Measurements from ENCODE around the gene ELOB.

Gene ELOB

DNA sequence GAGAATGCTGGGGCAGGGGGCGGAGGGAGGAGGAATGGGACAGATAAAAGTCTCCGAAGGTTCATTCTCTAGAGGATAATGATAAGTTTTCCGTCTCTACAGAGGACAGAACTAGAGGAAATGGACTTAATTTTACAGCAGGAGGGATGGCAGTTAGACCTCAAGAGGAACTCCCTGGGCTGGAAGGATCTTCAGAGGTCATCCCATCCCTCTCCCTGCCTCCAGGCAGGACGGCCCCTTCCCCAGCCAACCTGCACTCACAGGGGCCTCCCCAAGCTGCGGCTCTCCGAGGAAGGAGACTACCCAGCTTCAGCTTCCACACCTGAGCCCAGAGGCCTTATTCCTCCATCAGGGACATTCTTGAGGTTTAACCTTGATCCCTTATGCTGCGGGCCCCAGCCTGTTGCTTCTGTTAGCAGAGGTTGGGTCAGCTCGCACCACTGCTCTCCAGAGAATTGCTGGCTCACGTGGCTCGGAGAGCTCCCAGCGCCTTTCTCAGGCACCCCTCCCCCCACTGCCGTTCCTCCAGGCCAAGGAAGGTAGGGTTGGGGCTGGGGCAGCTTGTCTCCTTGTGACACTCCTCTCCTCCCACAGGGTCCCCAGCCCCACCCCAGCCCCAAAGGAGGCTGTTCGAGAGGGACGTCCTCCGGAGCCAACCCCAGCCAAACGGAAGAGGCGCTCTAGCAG lies 8.5 kb downstream of the ELOB start:
- no peak for DNase-seq (ENCODE audit: low spot score)

DNA sequence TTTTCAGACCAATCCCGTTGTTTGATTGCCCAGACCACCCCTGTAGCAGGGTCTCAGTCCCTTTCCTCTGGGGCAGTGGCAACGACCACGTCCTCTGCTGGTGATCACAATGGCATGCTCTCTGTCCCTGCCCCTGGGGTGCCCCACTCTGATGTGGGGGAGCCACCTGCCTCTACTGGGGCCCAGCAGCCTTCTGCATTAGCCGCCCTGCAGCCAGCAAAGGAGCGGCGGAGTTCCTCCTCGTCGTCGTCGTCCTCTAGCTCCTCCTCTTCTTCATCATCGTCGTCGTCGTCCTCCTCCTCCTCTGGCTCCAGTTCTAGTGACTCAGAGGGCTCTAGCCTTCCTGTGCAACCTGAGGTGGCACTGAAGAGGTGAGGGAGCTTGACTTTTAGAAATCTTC lies 9.2 kb downstream of the ELOB start:
- DNase-seq (ENCODE audit: low spot score): no peak

DNA sequence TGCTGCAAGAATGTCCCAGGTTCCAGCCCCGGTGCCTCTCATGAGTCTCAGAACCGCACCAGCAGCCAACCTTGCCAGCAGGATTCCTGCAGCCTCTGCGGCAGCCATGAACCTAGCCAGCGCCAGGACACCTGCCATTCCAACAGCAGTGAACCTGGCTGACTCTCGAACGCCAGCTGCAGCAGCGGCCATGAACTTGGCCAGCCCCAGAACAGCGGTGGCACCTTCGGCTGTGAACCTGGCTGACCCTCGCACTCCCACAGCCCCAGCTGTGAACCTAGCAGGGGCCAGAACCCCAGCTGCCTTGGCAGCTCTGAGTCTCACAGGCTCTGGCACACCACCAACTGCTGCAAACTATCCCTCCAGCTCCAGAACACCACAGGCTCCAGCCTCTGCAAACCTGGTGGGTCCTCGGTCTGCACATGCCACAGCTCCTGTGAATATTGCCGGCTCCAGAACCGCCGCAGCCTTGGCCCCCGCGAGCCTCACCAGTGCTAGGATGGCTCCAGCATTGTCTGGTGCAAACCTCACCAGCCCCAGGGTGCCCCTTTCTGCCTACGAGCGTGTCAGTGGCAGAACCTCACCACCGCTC lies 9.8 kb downstream of the ELOB start:
- DNase-seq (ENCODE audit: low spot score): no peak

DNA sequence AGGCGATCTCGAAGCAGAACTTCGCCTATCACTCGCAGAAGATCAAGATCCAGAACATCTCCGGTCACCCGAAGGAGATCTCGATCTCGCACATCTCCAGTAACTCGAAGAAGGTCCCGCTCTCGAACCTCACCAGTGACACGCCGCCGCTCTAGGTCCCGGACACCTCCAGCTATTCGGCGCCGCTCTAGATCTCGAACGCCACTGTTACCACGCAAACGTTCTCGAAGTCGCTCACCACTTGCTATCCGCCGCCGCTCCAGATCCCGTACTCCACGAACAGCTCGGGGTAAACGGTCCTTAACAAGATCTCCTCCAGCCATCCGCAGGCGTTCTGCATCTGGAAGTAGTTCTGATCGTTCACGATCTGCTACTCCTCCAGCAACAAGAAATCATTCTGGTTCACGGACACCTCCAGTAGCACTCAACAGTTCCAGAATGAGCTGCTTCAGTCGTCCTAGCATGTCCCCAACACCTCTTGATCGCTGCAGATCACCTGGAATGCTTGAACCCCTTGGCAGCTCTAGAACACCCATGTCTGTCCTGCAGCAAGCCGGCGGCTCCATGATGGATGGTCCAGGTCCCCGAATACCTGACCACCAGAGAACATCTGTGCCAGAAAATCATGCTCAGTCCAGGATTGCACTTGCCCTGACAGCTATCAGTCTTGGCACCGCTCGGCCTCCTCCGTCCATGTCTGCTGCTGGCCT lies 10.5 kb downstream of the ELOB start:
- no peak for DNase-seq (ENCODE audit: low spot score)

DNA sequence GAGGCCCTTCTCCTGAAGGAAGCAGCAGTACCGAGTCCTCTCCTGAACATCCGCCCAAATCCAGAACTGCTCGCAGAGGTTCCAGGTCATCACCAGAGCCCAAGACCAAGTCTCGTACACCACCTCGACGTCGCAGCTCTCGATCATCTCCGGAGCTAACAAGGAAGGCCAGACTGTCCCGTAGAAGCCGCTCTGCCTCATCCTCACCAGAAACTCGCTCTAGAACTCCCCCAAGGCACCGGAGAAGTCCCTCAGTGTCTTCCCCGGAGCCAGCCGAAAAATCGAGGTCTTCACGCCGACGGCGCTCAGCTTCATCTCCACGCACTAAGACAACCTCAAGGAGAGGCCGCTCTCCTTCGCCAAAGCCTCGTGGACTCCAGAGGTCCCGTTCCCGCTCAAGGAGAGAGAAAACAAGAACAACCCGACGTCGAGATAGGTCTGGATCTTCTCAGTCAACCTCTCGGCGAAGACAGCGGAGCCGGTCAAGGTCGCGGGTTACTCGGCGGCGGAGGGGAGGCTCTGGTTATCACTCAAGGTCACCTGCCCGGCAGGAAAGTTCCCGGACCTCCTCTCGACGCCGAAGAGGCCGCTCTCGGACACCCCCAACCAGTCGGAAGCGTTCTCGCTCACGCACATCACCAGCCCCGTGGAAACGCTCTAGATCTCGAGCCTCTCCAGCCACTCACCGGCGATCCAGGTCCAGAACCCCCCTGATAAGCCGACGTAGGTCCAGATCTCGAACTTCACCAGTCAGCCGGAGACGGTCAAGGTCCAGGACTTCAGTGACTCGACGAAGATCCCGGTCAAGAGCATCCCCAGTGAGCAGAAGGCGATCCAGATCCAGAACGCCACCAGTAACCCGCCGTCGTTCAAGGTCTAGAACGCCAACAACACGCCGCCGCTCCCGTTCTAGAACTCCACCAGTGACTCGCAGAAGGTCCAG lies 11.3 kb downstream of the ELOB start:
- DNase-seq (ENCODE audit: low spot score): no peak

DNA sequence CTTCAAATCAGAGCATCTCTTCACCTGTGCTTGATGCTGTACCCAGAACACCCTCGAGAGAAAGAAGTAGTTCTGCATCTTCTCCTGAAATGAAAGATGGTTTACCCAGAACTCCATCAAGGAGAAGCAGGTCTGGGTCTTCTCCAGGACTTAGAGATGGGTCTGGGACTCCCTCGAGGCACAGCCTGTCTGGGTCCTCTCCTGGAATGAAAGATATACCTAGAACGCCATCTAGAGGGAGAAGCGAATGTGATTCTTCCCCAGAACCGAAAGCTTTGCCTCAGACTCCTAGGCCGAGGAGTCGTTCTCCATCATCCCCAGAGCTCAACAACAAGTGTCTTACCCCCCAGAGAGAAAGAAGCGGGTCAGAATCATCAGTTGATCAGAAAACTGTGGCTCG lies 12.4 kb downstream of the ELOB start:
- no peak for DNase-seq (ENCODE audit: low spot score)

DNA sequence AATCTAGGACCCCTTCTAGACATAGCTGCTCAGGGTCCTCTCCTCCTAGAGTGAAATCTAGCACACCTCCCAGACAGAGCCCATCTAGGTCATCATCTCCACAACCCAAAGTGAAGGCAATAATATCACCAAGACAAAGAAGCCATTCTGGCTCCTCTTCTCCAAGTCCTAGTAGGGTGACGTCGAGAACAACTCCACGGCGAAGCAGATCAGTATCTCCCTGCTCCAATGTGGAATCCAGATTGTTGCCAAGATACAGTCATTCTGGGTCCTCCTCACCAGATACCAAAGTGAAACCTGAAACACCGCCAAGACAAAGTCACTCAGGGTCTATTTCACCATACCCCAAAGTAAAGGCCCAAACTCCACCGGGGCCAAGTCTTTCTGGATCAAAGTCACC lies 13.9 kb downstream of the ELOB start:
- no peak for DNase-seq (ENCODE audit: low spot score)

DNA sequence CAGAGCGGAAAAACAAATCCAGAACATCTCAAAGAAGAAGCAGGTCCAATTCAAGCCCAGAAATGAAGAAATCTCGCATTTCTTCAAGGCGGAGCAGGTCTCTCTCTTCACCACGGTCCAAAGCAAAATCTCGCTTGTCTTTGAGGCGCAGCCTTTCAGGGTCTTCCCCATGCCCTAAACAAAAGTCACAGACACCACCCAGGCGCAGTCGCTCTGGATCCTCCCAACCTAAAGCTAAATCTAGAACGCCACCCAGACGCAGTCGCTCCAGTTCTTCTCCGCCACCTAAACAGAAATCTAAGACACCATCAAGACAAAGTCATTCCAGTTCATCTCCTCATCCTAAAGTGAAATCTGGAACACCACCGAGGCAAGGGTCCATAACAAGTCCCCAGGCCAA lies 14.4 kb downstream of the ELOB start:
- no peak for DNase-seq (ENCODE audit: low spot score)

DNA sequence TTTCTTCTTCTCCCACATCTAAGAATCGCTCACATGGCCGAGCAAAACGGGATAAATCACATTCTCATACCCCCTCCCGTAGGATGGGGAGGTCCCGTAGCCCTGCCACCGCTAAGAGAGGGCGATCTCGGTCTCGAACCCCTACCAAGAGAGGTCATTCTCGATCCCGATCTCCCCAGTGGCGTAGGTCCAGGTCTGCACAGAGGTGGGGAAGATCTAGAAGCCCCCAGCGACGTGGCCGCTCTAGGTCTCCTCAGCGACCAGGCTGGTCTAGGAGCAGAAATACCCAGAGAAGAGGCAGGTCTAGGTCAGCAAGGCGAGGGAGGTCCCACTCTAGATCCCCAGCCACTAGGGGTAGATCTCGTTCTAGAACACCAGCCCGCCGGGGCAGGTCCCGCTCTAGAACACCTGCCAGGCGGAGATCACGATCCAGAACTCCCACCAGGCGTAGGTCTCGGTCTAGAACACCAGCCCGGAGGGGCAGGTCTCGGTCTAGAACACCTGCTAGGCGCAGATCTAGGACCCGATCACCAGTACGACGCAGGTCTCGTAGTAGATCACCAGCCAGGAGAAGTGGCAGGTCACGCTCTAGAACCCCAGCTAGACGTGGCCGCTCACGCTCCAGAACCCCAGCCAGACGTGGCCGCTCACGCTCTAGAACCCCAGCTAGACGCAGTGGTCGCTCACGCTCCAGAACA lies 15.0 kb downstream of the ELOB start:
- DNase-seq (ENCODE audit: low spot score): no peak

DNA sequence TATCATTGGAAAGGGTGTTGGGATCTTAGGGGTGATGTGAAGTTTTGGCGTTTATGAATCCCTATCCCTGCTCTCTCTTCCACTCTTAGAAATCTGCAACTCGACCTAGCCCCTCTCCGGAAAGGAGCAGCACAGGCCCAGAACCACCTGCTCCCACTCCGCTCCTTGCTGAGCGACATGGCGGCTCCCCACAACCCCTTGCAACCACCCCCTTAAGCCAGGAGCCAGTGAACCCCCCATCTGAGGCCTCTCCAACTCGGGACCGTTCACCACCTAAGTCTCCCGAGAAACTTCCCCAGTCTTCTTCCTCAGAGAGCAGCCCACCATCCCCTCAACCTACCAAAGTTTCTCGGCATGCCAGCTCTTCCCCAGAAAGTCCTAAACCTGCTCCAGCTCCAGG lies 15.6 kb downstream of the ELOB start:
- DNase-seq (ENCODE audit: low spot score): no peak

DNA sequence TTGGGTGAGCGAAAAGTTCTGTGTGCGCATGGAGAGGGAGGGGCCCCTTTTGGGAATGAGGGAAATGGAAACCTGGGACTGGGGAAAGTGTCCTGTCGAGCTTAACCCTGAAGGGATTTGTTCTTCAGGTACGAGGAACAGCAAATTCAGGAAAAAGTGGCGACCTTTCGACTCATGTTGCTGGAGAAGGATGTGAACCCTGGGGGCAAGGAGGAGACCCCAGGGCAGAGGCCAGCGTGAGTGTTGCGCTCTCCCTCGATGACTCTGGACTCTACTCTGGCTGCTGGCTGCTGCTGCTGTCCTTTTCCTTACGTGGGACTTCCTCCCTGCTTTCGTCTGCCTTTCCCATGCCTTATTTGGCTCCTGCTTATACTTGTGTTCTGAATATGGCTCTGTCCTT lies 19.7 kb downstream of the ELOB start:
- DNase-seq (ENCODE audit: low spot score): no peak

DNA sequence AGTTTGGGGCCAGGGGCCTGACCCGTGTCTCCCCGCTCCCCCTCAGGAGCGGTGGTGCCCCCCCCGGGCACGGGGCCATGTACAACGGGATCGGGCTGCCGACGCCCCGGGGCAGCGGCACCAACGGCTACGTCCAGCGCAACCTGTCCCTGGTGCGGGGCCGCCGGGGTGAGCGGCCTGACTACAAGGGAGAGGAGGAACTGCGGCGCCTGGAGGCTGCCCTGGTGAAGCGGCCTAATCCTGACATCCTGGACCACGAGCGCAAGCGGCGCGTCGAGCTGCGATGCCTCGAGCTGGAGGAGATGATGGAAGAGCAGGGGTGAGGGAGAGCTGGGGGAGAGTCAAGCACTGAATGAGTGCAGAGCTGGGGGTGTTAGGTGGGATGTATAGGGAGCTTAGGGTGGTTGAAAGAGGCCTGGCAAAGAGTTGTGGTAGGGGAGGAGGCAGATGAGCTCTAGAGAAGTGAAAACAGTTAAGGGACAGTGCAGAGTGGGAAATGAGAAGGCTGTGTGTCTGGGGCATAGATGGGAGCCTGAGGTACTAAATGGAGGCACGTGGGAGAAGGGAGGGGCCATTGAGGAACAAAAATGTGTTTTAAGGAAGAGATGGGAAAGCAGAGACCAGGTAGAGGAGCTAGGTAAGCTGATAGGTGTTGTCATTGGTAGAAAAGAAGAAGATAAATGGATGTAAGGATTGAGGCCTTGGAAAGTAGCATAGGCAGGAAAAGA lies 20.6 kb downstream of the ELOB start:
- no peak for DNase-seq (ENCODE audit: low spot score)

DNA sequence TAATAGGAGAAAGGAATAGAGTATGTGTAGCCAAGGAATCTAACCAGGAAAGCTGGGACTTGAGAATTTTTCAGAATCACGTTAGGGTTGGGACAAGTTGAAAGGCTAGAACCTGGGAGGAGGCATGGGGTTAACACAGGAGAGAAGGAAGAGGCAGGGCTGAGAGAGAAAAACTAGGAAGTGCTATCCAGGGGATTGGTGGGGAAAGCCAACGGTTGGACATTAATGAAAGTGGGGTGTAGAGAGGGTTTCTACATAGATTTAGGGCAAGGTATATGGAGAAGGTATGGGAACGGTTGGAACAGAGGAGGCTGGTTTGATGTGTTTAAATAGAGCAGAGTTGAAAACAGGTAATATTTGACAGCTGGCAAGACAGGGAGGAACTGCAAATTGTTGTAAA lies 21.9 kb downstream of the ELOB start:
- DNase-seq (ENCODE audit: low spot score): no peak

DNA sequence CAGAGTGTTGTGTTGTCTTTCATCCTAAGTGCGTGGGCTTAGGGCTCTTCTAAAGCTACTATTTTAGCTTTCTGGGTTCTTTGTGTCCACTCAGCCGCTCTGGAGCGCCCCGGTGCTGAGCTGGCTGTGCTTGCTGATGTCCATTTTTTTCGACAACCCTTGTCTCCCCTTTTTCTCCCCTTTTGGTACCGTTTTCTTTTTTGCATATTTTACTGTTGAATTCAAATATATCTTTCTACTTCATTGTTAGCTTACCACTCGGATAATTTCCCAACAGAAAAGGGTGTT lies 23.4 kb downstream of the ELOB start:
- DNase-seq (ENCODE audit: low spot score): peak; percentile 19

DNA sequence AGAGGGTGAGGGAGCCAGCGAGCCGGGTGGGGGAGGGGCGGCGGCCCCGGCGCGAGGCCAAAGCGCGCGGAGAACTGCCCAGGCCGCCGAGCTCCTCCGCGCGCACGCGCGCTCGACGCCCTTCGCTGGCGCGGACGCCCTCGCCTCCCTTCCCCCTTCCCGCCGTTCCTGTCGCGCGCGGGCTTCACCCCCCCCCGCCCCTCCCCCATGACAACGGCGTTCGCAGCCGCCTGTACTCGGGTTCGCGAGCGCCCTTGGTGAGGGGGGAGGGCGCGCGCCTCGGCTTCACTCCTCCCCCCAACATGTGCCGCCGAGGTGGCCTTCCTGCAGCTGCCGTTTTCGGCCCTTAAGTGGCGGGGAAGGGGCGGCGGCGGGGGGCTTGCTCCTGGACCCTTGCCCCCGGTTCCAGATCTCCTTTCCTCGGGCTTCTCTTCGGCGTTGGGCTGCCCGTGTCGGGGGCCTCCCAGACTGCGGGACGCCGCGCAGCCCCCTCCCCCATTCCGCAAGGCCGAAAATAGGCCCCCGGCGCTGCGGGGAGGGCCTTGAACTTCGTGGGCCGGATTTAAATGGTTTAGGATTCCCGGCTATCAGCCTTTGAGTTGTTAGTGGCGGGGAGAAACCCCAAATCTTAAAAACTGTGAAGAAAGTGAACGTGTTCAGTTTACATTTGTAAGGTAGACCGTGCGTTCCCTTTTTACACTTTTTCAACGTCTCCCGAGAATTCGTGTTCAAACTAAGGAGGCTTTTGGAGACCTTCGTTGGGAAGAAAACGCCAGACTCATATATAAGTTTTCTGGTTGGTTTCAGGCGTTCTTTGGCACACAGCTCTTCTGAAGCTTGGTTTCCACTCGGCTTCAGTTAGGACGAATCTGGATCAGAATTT lies 24.0 kb downstream of the ELOB start:
- peak; percentile 80 for DNase-seq (ENCODE audit: low spot score)

DNA sequence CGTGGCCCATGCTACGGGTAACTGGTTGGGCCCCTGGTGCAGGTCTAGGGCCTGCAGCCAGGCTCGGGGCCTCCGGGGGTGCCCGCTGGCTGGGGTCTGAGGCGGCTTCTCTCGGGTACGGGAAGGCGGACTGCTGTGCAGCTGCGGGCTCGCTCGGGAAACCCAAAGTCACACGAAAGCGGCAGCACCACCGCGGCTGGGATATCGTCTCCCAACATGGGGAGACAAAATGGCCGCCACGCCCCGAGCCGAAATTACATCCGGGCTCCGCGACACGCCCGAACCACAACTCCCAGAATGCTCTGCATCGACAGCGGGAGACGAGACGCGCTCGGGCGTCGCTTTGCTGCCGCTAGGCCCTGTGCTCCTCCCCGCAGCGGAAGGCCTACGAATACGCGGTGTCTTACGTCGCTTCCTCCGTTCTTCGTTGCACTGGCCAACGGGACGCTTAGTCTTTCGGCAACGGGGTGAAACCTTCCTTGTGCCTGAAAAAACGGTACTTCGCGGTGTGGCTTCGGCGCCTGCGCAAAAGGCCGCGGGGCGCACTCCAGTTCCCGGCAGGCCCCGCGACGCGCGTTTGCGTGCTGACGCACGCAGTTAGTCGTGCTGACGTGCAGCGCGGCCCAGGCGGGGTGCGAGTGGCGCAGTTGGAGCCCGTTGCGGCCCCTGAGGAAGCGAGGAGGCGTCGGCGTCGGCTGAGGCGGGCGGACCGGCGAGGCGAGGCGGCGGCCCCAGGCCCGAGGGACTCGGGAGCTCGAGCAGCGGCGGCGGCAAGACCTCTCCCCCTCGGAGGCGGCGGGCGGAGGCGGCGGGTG lies 24.8 kb downstream of the ELOB start, which contains the start of gene SRRM2:
TSS of gene SRRM2 (plus strand) at position 604 of the 815 bp plus-strand sequence. CDS start 3,727 bp downstream, outside the sequence.
- peak; percentile 96 for DNase-seq (ENCODE audit: low spot score)

DNA sequence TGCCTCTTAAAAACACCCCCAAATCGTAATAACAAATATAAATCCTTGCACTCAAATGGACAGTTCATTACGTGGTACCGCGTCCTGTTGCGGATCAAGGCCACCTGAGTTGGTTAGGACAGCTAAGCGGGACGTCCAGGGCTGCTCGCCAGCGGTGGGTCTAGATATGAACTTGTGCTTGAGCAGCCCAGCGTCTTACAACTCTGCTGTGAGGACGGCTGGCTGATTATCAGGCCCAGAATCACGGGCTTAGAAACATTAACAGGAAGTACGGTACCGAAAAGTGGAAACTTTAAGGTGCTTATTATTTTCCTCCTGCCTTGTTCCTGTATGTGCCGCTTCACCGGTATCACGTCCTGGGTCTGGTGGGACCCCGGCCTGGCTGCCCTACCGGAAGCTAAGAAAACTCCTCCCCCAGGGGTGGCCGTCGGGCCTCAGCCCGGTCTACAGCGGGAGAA lies 25.5 kb downstream of the ELOB start:
- no peak for DNase-seq (ENCODE audit: low spot score)

DNA sequence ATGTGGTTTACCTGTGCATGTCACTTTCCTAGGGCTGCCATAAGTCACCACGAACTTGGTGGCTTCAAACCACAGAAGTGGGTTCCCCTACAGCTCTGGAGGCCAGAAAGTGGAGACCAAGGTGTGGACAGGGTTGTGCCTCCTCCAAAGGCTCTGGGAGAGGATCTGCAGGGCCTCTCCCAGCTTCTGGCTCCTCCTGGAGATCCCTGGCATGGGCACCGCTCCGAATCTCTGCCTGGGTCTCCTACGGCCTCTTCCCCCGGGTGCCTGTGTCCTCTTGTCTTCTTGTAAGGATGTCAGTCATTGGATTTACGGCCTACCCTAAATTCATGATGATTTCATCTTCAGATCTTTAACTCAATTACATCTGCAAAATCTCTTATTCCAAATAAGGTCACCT lies 27.1 kb downstream of the ELOB start:
- no peak for DNase-seq (ENCODE audit: low spot score)

DNA sequence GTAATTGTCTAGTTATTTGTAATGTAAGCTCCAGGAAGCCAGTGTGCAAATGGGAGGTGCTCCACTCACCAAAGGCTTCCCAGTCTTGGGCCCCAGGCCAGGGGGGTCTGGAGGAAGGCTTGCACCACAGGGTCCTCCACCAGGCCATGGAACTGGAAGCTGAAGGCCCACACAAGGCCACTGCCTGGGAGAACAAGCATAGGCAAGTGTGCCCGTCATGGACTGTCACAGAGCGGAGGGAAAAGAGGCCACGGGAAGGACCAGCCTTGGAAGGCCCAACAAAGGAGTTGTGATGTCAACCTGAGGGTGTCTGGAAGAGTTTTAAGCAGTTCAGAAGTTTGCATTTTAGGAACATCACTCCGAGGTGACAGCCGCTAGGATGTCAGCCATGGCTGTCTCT lies 27.6 kb downstream of the ELOB start:
- DNase-seq (ENCODE audit: low spot score): no peak

Data from kidney tubule cell (primary cell).